Endometrial microvascular endothelial cells (primary cell): ENCODE measurements around the gene NETO2. TPM values are rescaled to one million over a fixed set of nuclear protein-coding genes. Genes with fewer than 3 reads are reported as not detected.

Experiments used
- in situ Hi-C: cut with HindIII; loops from 2 replicates; pipeline ENCODE4 v1.10.0; 2017; ENCODE audit warnings: low sequenced_read_pairs, low pct_unique_long_range_greater_than_20kb; ENCODE audit errors: inconsistent ontology term
- total RNA-seq: library from RNA; depleted of rRNA; stranded (reverse); fragments of >200 nt; gene quantifications from one replicate; pipeline ENCODE4 v1.2.3, GENCODE V29; 2015; ENCODE audit errors: inconsistent ontology term

The NETO2 gene
- total RNA-seq, 1 donor from 2014 or later, result 30.8 TPM

- in situ Hi-C loops, result no loop called here
These were observed 88.4 kb downstream of the NETO2 start for GRCh38 chr16:47055136-47055885.

- in situ Hi-C loops, result no loop called here
These were observed 89.4 kb downstream of the NETO2 start for GRCh38 chr16:47054306-47054705.

GRCh38 chr16:47053895-47054294 is 89.8 kb downstream of the NETO2 start:
- in situ Hi-C loops, result no loop called here

GRCh38 chr16:47052666-47053640 is 90.8 kb downstream of the NETO2 start:
- in situ Hi-C loops, result no loop called here

GRCh38 chr16:47051031-47051430 is 92.7 kb downstream of the NETO2 start:
- in situ Hi-C loops, result no loop called here

GRCh38 chr16:47049901-47050583 is 93.7 kb downstream of the NETO2 start:
- in situ Hi-C loops, result no loop called here

GRCh38 chr16:47047524-47048203 is 96.1 kb downstream of the NETO2 start:
- in situ Hi-C loops, result no loop called here

GRCh38 chr16:47046726-47047523 is 96.8 kb downstream of the NETO2 start:
- in situ Hi-C loops, result no loop called here

GRCh38 chr16:47045459-47045858 is 98.3 kb downstream of the NETO2 start:
- in situ Hi-C loops, result no loop called here

GRCh38 chr16:47045023-47045422 is 98.7 kb downstream of the NETO2 start:
- in situ Hi-C loops, result no loop called here

GRCh38 chr16:47043970-47044684 is 99.6 kb downstream of the NETO2 start:
- in situ Hi-C loops, result no loop called here

GRCh38 chr16:47043200-47043599 is 100.5 kb downstream of the NETO2 start:
- in situ Hi-C loops, result no loop called here

- in situ Hi-C loops, result no loop called here
These were observed 105.8 kb downstream of the NETO2 start for GRCh38 chr16:47037746-47038458.

GRCh38 chr16:47037396-47037745 is 106.4 kb downstream of the NETO2 start:
- in situ Hi-C loops, result no loop called here

GRCh38 chr16:47036201-47036600 is 107.5 kb downstream of the NETO2 start:
- in situ Hi-C loops, result no loop called here

GRCh38 chr16:47035436-47035835 is 108.3 kb downstream of the NETO2 start:
- in situ Hi-C loops, result no loop called here

- in situ Hi-C loops, result no loop called here
These were observed 109.3 kb downstream of the NETO2 start for GRCh38 chr16:47034455-47034854.
